HS-27A (cell line): ENCODE data around the gene LRP1-AS.

Experiments used
- DNase-seq: peaks from one replicate; pipeline ENCODE4 v3.0.0-alpha.2; 2012; ENCODE audit warnings: low read depth, missing footprints

The LRP1-AS gene

GRCh38 chr12:57180321-57180989 lies 33.0 kb upstream of the LRP1-AS start:
- DNase-seq: no peak

GRCh38 chr12:57179331-57180086 lies 32.1 kb upstream of the LRP1-AS start:
- DNase-seq: no peak

- no peak for DNase-seq
Measured at GRCh38 chr12:57178213-57178612, 30.8 kb upstream of the LRP1-AS start.

GRCh38 chr12:57177354-57177753 lies 29.9 kb upstream of the LRP1-AS start:
- no peak for DNase-seq

GRCh38 chr12:57176846-57177245 lies 29.4 kb upstream of the LRP1-AS start:
- DNase-seq: no peak

- no peak for DNase-seq
Measured at GRCh38 chr12:57176139-57176477, 28.7 kb upstream of the LRP1-AS start.

- DNase-seq: no peak
Measured at GRCh38 chr12:57175428-57176138, 28.2 kb upstream of the LRP1-AS start.

- DNase-seq: no peak
Measured at GRCh38 chr12:57173683-57174082, 26.3 kb upstream of the LRP1-AS start.

- DNase-seq: no peak
Measured at GRCh38 chr12:57173089-57173488, 25.7 kb upstream of the LRP1-AS start.

GRCh38 chr12:57171668-57172067 lies 24.2 kb upstream of the LRP1-AS start:
- DNase-seq: no peak

GRCh38 chr12:57170927-57171326 lies 23.5 kb upstream of the LRP1-AS start:
- no peak for DNase-seq

- DNase-seq: no peak
Measured at GRCh38 chr12:57170408-57170807, 23.0 kb upstream of the LRP1-AS start.

- DNase-seq: no peak
Measured at GRCh38 chr12:57169969-57170368, 22.6 kb upstream of the LRP1-AS start.

- no peak for DNase-seq
Measured at GRCh38 chr12:57169046-57169795, 21.8 kb upstream of the LRP1-AS start.

GRCh38 chr12:57168058-57168457 lies 20.6 kb upstream of the LRP1-AS start:
- no peak for DNase-seq

- DNase-seq: no peak
Measured at GRCh38 chr12:57166971-57167371, 19.6 kb upstream of the LRP1-AS start.

GRCh38 chr12:57165741-57166140 lies 18.3 kb upstream of the LRP1-AS start:
- no peak for DNase-seq

- no peak for DNase-seq
Measured at GRCh38 chr12:57164966-57165625, 17.7 kb upstream of the LRP1-AS start.

GRCh38 chr12:57164454-57164853 lies 17.0 kb upstream of the LRP1-AS start:
- no peak for DNase-seq

- DNase-seq: no peak
Measured at GRCh38 chr12:57162553-57163125, 15.2 kb upstream of the LRP1-AS start.

GRCh38 chr12:57161491-57161890 lies 14.1 kb upstream of the LRP1-AS start:
- no peak for DNase-seq

- no peak for DNase-seq
Measured at GRCh38 chr12:57160741-57161140, 13.3 kb upstream of the LRP1-AS start.
